Adipocyte (in vitro differentiated cells): ENCODE results near the gene COL16A1.

Source experiments
- DNase-seq: peaks from one replicate; pipeline ENCODE4 v3.0.0-alpha.2; 2015; ENCODE audit warnings: low read depth
- H3K27me3 ChIP-seq: replicated peaks from 2 replicates; pipeline ENCODE4 v1.7.0; 2013; ENCODE audit warnings: mild to moderate bottlenecking, low read length, moderate library complexity; ENCODE audit not compliant: control insufficient read depth, insufficient read depth
- H3K36me3 ChIP-seq: 2 replicates; pipeline ENCODE4 v1.7.0; 2013; ENCODE audit warnings: low read length, mild to moderate bottlenecking, moderate library complexity; ENCODE audit not compliant: control insufficient read depth, insufficient read depth, severe bottlenecking
- H3K4me1 ChIP-seq: 2 replicates; pipeline ENCODE4 v1.7.0; 2013; ENCODE audit warnings: mild to moderate bottlenecking, low read length, moderate library complexity; ENCODE audit not compliant: control insufficient read depth, insufficient read depth
- H3K4me3 ChIP-seq: 2 replicates; pipeline ENCODE4 v1.7.0; 2013; ENCODE audit warnings: mild to moderate bottlenecking, low read length, moderate library complexity
- H3K9ac ChIP-seq: 2 replicates; pipeline ENCODE4 v1.7.0; 2013; ENCODE audit warnings: mild to moderate bottlenecking, low read length, moderate library complexity
- H3K9me3 ChIP-seq: 2 replicates; pipeline ENCODE4 v1.7.0; 2013; ENCODE audit warnings: mild to moderate bottlenecking, low read length, moderate library complexity; ENCODE audit not compliant: control insufficient read depth

Gene COL16A1

DNA sequence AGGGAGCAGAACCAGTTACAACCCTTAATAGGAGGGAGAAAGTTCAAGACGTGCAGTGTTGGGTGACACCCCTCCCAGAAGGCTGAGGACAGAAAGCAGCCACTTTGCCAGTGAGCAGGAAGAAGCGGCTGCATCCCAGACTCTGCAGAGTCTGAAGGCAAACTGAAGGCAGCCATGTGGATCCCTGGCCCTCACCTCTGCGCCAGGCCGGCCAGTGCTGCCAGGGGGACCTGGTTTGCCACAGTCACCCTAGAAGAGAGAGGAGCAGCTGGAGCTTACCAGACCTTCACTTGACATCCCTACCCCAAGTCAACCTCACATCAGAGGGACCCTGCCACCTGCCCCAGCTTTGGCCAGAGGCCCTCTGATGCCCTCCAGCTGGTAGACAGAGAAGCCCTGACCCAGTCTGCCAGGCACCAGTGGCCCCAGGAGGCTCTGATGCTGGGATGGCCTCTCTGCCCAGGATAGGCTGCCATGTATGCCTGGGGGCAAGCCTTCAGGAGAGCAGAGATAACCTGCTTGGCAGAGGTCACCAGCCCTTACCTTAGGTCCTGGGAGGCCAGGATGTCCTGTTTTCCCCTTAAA lies 42.9 kb downstream of the COL16A1 start:
- Histone ChIP-seq H3K9me3 (no peaks in the 10 kb centered on the region), H3K4me3 (no peak overlapping the region), H3K4me1 (peaks cover 9% of the 10 kb centered on the region), H3K9ac (no peak overlapping the region), H3K27me3 (no peaks in the 10 kb centered on the region), H3K36me3 (peaks cover 83% of the 10 kb centered on the region)
- DNase-seq = no peak

DNA sequence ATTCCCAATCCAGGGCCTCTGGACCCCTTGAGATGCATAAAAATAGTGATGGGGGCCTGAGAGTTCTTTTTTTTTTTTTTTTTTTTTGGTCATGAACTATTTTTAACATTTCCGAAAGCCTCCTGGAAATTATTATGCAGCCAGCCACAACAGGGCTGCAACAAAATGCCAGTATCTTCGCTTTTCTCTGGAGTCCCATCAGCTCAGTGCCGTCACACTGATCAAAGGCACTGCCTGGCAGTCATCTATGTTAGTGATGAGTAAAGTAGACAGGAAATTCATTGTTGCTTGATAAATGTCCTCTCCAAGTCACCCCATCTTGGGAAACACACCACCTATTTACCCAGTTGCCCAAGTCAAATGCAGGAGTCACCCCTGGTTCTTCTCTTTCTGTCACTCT lies 43.9 kb downstream of the COL16A1 start:
- Histone ChIP-seq H3K9ac (no peak overlapping the region), H3K36me3 (peaks cover 83% of the 10 kb centered on the region), H3K4me3 (no peak overlapping the region), H3K9me3 (no peaks in the 10 kb centered on the region), H3K27me3 (no peaks in the 10 kb centered on the region), H3K4me1 (peaks cover 9% of the 10 kb centered on the region)
- no peak for DNase-seq

DNA sequence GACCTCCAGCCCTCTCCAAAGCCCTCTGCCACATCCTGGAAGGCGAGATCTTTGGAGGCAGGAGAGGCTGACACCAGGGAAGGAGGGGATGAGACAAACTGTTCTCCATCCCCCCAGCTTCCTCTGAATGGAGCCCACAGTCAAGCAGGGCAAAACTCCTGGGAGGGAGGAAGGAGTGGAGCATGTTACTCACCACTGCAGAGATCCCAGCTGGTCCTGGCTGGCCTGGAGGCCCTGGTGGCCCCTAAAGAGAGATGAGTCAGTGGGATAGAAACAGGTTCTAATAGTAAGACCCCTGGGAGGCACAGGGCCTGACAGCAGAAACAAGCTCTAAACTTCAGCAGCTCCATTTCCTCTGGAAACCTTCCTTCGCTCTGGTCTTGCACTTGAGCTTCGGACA lies 45.1 kb downstream of the COL16A1 start:
- Histone ChIP-seq H3K9ac (no peak overlapping the region), H3K27me3 (no peaks in the 10 kb centered on the region), H3K9me3 (no peaks in the 10 kb centered on the region), H3K36me3 (peaks cover 91% of the 10 kb centered on the region), H3K4me1 (peaks cover 9% of the 10 kb centered on the region), H3K4me3 (no peak overlapping the region)
- DNase-seq = no peak

DNA sequence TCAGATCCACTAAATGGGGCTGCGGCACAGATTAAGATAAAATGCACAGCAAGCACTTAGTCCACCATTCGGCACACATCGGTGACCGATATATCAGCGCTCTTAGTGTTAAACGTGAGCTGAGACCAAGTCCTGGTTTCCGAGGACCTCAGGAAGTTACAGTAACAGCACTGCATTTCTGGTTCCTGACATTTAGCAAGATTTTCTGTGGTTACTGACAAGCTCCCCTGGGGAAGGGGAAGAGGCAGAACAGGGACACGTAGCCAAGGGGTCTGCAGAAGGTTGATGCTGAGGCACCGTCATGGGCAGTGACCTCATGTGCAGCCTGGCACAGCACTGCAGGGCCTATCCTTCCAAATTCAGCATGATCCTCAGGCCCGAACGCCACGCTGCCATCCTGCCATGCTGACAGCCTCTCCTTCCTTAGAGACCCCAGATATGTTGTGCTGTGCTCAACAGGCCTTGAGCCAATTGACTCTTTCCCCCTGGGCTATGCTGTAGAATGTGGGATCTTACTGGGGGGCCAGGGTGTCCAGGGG lies 45.8 kb downstream of the COL16A1 start:
- Histone ChIP-seq H3K4me3 (no peak overlapping the region), H3K9me3 (no peaks in the 10 kb centered on the region), H3K4me1 (peaks cover 9% of the 10 kb centered on the region), H3K9ac (no peak overlapping the region), H3K36me3 (peaks cover 91% of the 10 kb centered on the region), H3K27me3 (no peaks in the 10 kb centered on the region)
- no peak for DNase-seq

DNA sequence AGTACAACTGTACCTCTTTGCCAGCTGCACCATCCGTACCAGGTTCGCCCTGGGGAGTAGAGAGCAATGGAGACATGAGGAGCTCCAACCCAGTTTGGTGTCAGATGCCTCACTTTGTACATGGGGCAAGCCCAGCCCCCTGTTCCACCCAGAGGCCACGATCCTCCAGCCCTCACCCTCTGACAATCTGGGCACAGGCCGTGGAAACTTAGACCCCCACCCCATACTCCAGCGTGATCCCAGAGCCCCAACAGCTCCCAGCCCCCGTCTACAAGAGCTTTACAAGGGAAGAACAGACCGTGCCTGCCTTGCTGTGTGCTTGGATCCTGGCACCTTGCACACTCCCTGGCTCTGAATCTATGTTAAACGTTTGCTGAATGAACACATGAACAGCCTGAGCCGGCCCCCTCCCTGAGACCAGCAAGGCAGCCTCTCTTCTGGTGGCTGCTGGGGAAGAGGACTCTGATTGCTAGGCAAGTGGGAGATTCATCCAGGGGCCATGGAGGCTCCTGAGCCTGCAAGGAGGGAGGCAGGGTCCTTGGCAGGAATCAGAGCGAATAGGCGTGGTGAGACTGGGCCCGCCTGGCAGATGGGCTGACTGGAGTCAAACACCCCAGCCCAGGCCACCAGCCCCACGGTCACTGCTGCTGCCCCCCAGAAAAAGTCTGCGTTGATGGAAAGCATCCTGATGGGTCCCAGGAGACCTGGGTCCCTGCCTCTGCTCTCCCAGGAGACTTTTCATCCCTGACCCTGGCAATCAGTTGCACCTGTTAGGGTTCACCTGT lies 46.6 kb downstream of the COL16A1 start:
- H3K9me3 ChIP-seq = no peaks in the 10 kb centered on the region
- no peaks in the 10 kb centered on the region for H3K27me3 ChIP-seq
- no peak for DNase-seq
- H3K4me3 ChIP-seq = no peak overlapping the region
- peaks cover 96% of the 10 kb centered on the region for H3K36me3 ChIP-seq
- peaks cover 9% of the 10 kb centered on the region for H3K4me1 ChIP-seq
- no peak overlapping the region for H3K9ac ChIP-seq

DNA sequence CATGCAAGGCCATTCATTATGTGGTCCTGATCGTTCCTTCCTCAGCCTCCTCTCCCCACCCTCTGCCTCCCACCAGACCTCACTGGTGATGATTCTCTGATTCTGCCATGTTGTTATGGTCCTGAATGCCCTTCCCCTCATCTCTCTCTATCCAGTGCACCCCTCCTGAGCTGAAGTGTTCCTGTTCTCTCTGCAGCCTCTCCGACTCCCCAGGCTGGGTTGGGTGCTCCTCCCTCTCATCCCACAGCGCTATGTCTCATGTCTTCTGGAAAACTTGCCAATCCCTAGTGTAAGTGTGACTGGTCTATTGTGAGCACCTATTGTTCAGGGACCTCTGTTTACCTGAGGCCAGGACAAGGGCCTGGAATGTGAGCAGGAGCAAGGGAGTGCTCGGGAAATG lies 48.1 kb downstream of the COL16A1 start:
- no peaks in the 10 kb centered on the region for H3K9me3 ChIP-seq
- peaks cover 14% of the 10 kb centered on the region for H3K4me1 ChIP-seq
- no peaks in the 10 kb centered on the region for H3K27me3 ChIP-seq
- no peak overlapping the region for H3K4me3 ChIP-seq
- no peak overlapping the region for H3K9ac ChIP-seq
- no peak for DNase-seq
- peaks cover 89% of the 10 kb centered on the region for H3K36me3 ChIP-seq

DNA sequence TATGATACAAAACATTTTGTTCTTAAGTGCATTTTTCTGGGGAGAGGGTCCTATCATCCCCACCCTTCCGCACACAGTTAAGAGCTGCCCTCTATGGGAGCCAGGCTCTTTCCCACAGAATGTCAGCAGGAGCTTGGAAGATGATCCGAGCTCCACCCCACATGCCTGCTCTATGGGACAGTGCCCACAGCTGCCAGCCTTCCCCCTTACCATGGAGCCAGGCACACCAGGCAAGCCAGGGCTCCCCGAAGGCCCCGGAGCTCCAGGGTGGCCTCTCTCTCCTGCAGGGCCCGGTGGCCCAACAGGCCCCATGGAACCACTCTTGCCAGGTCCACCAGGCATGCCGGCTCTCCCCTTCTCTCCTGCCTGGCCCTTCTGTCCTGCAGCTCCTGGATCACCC lies 48.7 kb downstream of the COL16A1 start:
- Histone ChIP-seq H3K9ac (no peak overlapping the region), H3K4me3 (no peak overlapping the region), H3K9me3 (no peaks in the 10 kb centered on the region), H3K36me3 (peaks cover 83% of the 10 kb centered on the region), H3K4me1 (peaks cover 10% of the 10 kb centered on the region), H3K27me3 (no peaks in the 10 kb centered on the region)
- DNase-seq = no peak

DNA sequence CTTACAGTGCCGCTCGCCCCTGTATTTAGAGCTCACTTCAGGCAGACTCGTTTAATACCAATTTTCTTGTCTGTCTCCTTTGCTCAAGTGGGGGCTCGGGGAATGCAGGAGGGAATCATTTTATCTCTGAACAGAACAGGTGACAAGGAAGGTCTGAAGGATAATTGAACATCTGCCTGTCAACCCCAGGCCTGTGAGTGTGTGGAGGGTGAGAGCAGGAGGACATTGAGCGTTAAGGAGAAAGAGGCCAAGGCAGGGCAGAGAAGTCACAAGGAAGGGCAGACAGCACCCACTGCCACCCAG lies 49.4 kb downstream of the COL16A1 start:
- H3K4me3 ChIP-seq = no peak overlapping the region
- no peak overlapping the region for H3K9ac ChIP-seq
- H3K27me3 ChIP-seq = no peaks in the 10 kb centered on the region
- H3K9me3 ChIP-seq = no peaks in the 10 kb centered on the region
- H3K4me1 ChIP-seq = peaks cover 10% of the 10 kb centered on the region
- DNase-seq = no peak
- H3K36me3 ChIP-seq = peaks cover 76% of the 10 kb centered on the region

DNA sequence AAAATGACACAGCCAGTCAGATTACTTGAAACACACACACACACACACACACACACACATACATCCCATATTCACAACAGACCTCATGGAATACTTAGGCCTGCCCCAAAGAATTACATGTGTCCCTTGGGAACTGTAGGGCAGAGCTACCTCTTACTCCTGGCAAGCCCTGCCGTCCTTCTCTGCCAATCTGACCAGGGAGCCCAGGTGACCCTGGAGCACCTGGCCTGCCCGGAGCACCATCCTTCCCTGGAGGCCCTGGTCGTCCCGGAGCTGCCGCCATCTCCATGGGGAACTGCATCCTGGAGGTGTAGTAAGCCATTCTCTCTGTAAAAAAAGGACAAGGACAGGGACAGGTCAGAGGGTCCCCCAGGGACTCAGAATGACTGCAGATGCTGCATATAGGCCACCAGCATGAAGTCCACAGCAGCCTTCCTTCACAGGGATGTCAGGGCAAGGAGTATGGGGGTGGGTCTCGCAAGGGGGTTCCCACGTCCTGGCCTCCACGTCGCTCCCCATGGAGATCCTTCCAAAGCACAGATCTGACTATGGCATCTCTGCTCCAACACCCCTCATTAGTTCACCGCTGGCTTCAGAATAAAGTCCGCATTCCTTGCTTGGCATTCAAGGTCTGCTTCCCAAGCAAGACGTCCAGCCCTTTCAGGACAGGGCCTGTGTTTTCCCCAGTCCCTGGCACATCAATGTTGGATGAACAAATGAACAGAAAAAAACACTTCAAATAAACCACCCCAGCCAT lies 49.9 kb downstream of the COL16A1 start:
- Histone ChIP-seq H3K9me3 (no peaks in the 10 kb centered on the region), H3K9ac (no peak overlapping the region), H3K36me3 (peaks cover 71% of the 10 kb centered on the region), H3K4me1 (peaks cover 9% of the 10 kb centered on the region), H3K4me3 (no peak overlapping the region), H3K27me3 (no peaks in the 10 kb centered on the region)
- DNase-seq = no peak

DNA sequence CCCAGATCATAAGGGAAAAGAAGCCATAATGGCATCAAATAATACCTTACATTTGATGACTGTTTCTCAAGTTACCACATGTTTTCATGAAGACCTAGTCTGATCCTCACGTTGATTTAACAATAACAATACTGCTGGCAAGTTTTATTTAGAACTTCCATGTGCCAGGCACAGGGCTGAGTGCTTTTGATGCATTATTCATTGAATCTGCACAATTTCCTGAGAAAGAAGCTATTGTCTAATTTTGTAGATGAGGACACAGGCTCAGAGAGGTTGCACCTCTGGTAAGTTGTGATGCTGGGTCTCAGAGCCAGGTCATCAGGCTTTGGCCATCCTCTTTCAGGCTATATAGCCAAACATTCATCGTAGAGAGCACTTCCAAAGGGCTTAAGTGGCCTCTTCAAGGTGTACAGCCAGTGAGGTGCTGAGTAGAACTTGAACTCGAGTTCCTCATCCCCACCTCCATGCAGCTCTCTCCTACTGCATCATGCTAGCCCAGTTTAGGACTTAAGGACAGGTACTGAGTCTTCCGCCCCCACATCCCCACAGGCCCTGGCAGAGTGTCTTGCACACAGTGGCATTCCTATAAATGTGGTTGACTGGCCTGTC lies 50.8 kb downstream of the COL16A1 start:
- Histone ChIP-seq H3K27me3 (no peaks in the 10 kb centered on the region), H3K4me1 (peaks cover 13% of the 10 kb centered on the region), H3K4me3 (no peak overlapping the region), H3K9ac (no peak overlapping the region), H3K9me3 (no peaks in the 10 kb centered on the region), H3K36me3 (peaks cover 62% of the 10 kb centered on the region)
- no peak for DNase-seq

DNA sequence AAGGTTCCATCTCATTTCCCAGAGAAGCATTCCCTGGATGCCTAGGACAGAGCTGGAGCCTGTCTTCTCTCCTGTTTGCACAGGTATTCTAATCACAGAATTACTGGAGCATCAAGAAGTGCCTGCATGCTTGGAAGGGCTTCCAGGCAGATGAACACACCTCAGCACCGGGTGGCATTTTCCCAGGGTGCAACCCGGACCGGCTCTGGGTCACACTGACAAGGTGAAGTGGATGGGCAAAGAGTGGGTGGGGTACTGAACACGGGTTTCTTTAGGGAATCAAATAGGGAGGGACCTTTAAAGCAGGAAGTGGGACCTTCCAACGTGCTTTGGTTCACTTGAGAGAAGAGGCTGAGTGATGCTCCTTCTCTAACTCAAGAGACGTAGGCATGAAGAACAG lies 52.1 kb downstream of the COL16A1 start:
- Histone ChIP-seq H3K9ac (no peak overlapping the region), H3K9me3 (no peaks in the 10 kb centered on the region), H3K36me3 (peaks cover 50% of the 10 kb centered on the region), H3K4me3 (no peak overlapping the region), H3K4me1 (peaks cover 16% of the 10 kb centered on the region), H3K27me3 (no peaks in the 10 kb centered on the region)
- no peak for DNase-seq
